Endothelial cell (in vitro differentiated cells): ENCODE data around the gene RNF144B. TPM values are rescaled to one million over a fixed set of nuclear protein-coding genes. Genes with fewer than 3 reads are reported as not detected.

Source experiments
- DNase-seq: peaks from one replicate; pipeline ENCODE4 v3.0.0; 2021; ENCODE audit warnings: low spot score
- H3K27ac Mint-ChIP-seq: one replicate; pipeline ENCODE4 v1.8.0; 2021; ENCODE audit warnings: mixed read lengths, inconsistent platforms; ENCODE audit not compliant: unreplicated experiment
- H3K27me3 Mint-ChIP-seq: one replicate; pipeline ENCODE4 v1.8.0; 2021; ENCODE audit warnings: mild to moderate bottlenecking, moderate library complexity, mixed read lengths, inconsistent platforms; ENCODE audit not compliant: unreplicated experiment
- H3K36me3 Mint-ChIP-seq: one replicate; pipeline ENCODE4 v1.8.0; 2021; ENCODE audit warnings: mild to moderate bottlenecking, low read depth, mixed read lengths, inconsistent platforms; ENCODE audit not compliant: unreplicated experiment
- H3K4me1 Mint-ChIP-seq: one replicate; pipeline ENCODE4 v1.8.0; 2021; ENCODE audit warnings: mild to moderate bottlenecking, mixed read lengths, inconsistent platforms; ENCODE audit not compliant: unreplicated experiment
- H3K4me3 Mint-ChIP-seq: one replicate; pipeline ENCODE4 v1.8.0; 2021; ENCODE audit warnings: mild to moderate bottlenecking, mixed read lengths, inconsistent platforms; ENCODE audit not compliant: unreplicated experiment
- H3K9me3 Mint-ChIP-seq: one replicate; pipeline ENCODE4 v1.8.0; 2021; ENCODE audit warnings: mixed read lengths, inconsistent platforms; ENCODE audit not compliant: unreplicated experiment
- total RNA-seq: library from RNA; stranded (reverse); fragmentation: NEBNext Ultra II Directional; extraction: Animal tissue kit (Norgen Biotek cat#: 25700); gene quantifications from one replicate; pipeline ENCODE4 v1.2.1, GENCODE V29; 2021; ENCODE audit not compliant: unreplicated experiment
- TF ChIP-seq, protein P1 (sequence below): fragments of 200-600 bp; sonication (generic); IDR thresholded peaks from one replicate; pipeline ENCODE4 v1.5.0; 2021; ENCODE audit warnings: antibody characterized with exemption; ENCODE audit not compliant: unreplicated experiment

The RNF144B gene
- total RNA-seq, 1 donor from 2014 or later, result 23.2 TPM

DNA sequence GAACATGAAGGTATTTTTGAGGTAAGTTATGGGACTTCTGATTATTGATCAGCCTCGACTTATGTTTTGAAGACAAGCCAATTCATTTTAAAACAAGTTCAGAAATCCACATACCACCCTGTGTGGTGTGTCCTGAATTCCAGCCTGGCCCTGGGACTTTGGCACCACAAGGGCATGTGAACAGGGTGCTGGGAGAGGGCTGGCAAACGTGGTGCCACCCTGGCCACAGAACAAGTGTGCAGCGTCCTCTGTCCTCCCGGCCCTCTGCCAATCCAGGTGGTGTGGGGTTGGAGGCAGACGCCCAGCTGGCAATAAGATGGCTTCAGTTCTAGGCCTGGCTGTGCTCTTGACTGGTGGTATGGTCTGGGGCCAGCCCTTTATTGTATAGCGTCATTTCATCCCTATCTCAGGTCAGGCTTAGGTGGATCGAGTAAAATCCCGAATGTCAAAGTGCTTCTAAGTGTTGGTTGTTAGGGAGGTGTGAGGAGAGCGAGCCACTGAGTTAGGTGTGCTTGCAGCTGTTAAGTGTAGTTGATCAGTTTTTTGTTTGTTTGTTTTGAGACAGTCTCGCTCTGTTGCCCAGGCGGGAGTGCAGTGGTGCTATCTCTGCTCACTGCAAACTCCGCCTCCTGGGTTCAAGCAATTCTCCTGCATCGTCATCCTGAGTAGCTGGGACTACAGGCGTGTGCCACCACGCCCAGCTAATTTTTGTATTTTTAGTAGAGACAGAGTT lies 84.2 kb downstream of the RNF144B start:
- TF ChIP-seq, protein P1, sequence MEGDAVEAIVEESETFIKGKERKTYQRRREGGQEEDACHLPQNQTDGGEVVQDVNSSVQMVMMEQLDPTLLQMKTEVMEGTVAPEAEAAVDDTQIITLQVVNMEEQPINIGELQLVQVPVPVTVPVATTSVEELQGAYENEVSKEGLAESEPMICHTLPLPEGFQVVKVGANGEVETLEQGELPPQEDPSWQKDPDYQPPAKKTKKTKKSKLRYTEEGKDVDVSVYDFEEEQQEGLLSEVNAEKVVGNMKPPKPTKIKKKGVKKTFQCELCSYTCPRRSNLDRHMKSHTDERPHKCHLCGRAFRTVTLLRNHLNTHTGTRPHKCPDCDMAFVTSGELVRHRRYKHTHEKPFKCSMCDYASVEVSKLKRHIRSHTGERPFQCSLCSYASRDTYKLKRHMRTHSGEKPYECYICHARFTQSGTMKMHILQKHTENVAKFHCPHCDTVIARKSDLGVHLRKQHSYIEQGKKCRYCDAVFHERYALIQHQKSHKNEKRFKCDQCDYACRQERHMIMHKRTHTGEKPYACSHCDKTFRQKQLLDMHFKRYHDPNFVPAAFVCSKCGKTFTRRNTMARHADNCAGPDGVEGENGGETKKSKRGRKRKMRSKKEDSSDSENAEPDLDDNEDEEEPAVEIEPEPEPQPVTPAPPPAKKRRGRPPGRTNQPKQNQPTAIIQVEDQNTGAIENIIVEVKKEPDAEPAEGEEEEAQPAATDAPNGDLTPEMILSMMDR, result no peak
- H3K36me3 Mint-ChIP-seq, result peaks cover 3% of the 10 kb centered on the region
- H3K27ac Mint-ChIP-seq, result no peak overlapping the region

DNA sequence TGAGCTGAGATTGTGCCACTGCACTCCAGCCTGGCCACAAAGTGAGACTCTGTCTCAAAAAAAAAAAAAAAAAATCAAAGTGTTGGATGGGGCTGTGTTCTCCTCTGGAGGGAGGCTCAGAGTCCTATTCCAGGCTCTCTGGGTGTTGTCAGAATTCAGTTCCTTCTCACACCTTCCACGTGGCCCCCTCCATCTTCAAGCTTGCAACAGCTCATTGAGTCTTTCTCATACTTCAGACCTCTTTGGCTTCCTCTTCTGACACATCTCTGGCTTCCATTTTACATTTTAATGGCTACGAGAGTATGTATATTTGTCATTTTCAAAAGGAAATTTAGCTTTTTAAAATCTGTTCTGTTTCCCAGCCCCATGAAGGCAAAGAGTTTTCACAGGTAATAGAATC lies 85.8 kb downstream of the RNF144B start:
- peaks cover 14% of the 10 kb centered on the region for H3K4me1 Mint-ChIP-seq
- H3K27ac Mint-ChIP-seq, result no peak overlapping the region
- no peak for DNase-seq
- no peaks in the 10 kb centered on the region for H3K27me3 Mint-ChIP-seq
- TF ChIP-seq, protein P1, result no peak
- no peaks in the 10 kb centered on the region for H3K9me3 Mint-ChIP-seq
- H3K36me3 Mint-ChIP-seq, result no peaks in the 10 kb centered on the region
- H3K4me3 Mint-ChIP-seq, result no peak overlapping the region

More for the DNA sequence above, 84.2 kb downstream of the RNF144B start:
- H3K4me1 Mint-ChIP-seq, result peaks cover 3% of the 10 kb centered on the region
- H3K27me3 Mint-ChIP-seq, result no peaks in the 10 kb centered on the region
- no peaks in the 10 kb centered on the region for H3K9me3 Mint-ChIP-seq
- no peak overlapping the region for H3K4me3 Mint-ChIP-seq
- DNase-seq, result no peak

DNA sequence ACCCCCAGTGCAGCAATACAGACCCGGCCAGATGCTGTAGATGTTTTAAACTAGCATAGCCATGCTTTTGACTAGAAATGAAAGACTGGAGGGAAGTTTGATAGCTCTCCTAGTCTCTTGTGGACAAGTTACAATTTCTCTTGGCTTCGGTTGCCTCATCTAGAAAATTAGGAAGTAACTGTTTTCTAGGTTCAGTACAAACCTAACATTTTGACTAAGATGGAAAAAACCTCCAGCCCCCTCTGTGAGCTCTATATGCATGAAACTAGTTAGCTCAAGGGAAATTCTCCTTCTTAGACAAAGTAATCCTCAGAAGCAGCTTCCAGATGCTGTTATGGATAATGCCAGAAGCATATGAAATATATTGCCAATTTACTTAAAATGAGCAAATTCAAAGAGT lies 86.6 kb downstream of the RNF144B start:
- Mint-ChIP-seq H3K4me3 (no peak overlapping the region), H3K27ac (no peak overlapping the region), H3K27me3 (no peaks in the 10 kb centered on the region), H3K9me3 (no peaks in the 10 kb centered on the region), H3K4me1 (peaks cover 18% of the 10 kb centered on the region), H3K36me3 (no peaks in the 10 kb centered on the region)
- TF ChIP-seq, protein P1, result no peak
- DNase-seq, result no peak

GRCh38 chr6:18477301-18477941 lies 90.3 kb downstream of the RNF144B start:
- H3K27me3 Mint-ChIP-seq, result no peaks in the 10 kb centered on the region
- no peak for DNase-seq

More at GRCh38 chr6:18477301-18477941, 90.3 kb downstream of the RNF144B start:
- Mint-ChIP-seq H3K4me1 (peaks cover 24% of the 10 kb centered on the region), H3K36me3 (no peaks in the 10 kb centered on the region), H3K27ac (peak overlapping the region; percentile 89), H3K4me3 (no peak overlapping the region), H3K9me3 (no peaks in the 10 kb centered on the region)
- TF ChIP-seq, protein P1, result no peak
